Erythroblast (primary cell): ENCODE data around the gene CCSER1.

Experiments used
- GATA1 ChIP-seq: IDR thresholded peaks from 2 replicates; pipeline ENCODE4 v1.6.1; 2011; ENCODE audit warnings: low read depth, mild to moderate bottlenecking, control low read depth, low read length, moderate library complexity
- POLR2A ChIP-seq: IDR thresholded peaks from 2 replicates; pipeline ENCODE4 v1.6.1; 2011; ENCODE audit warnings: mild to moderate bottlenecking, low read length

DNA sequence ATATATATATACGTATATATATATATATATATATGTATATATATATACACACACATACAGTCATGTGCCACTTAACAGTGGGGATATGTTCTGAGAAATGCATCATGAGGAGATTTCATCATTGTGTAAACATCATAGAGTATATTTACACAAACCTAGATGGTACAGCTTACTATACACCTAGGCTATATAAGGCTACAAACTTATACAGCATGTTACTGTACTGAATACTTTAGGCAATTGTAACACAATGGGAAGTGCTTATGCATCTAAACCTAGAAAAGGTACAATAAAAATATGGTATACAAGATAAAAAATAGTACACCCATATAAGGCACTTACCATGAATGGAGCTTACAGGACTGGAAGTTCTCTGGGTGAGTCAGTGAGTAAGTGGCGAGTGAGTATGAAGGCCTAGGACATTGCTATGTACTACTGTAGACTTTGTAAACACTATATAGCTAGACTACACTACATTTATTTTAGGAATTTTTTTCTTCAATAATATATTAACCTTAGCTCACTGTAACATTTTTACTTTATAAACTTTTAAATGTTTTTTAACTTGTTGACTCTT is 13.2 kb upstream of the CCSER1 start:
- TF ChIP-seq POLR2A (no peak), GATA1 (no peak)
